Osteoblast (primary cell): ENCODE results near the gene PCSK5. TPM values are rescaled to one million over a fixed set of nuclear protein-coding genes. Genes with fewer than 3 reads are reported as not detected.

Experiments used
- DNase-seq: peaks from one replicate; pipeline ENCODE4 v3.0.0; 2011; ENCODE audit warnings: low spot score, mixed read lengths; ENCODE audit not compliant: insufficient read length; ENCODE audit errors: missing footprints
- H2AFZ ChIP-seq: 2 replicates; pipeline ENCODE4 v1.6.0; 2011; ENCODE audit warnings: mild to moderate bottlenecking, low read length
- H3K27ac ChIP-seq: 2 replicates; pipeline ENCODE4 v1.5.1; 2011; ENCODE audit warnings: mild to moderate bottlenecking, low read depth, low read length, moderate library complexity
- H3K27me3 ChIP-seq: 2 replicates; pipeline ENCODE4 v1.6.0; 2012; ENCODE audit warnings: mild to moderate bottlenecking, control low read depth, inconsistent platforms, low read length, moderate library complexity; ENCODE audit not compliant: insufficient read depth
- H3K36me3 ChIP-seq: 2 replicates; pipeline ENCODE4 v1.5.1; 2011; ENCODE audit warnings: mild to moderate bottlenecking, low read length, control low read depth, moderate library complexity; ENCODE audit not compliant: insufficient read depth
- H3K4me1 ChIP-seq: 2 replicates; pipeline ENCODE4 v1.5.1; 2011; ENCODE audit warnings: mild to moderate bottlenecking, low read length, control low read depth, moderate library complexity; ENCODE audit not compliant: insufficient read depth
- H3K4me2 ChIP-seq: 2 replicates; pipeline ENCODE4 v1.6.0; 2011; ENCODE audit warnings: mild to moderate bottlenecking, low read length; ENCODE audit not compliant: insufficient read depth
- H3K4me3 ChIP-seq: fragments of 200-600 bp; sonication (generic); 3 replicates; pipeline ENCODE4 v1.5.1; 2012; ENCODE audit warnings: mild to moderate bottlenecking, low read length, inconsistent platforms; ENCODE audit not compliant: insufficient read depth
- H3K79me2 ChIP-seq: 2 replicates; pipeline ENCODE4 v1.6.0; 2012; ENCODE audit warnings: mild to moderate bottlenecking, low read length, control low read depth, inconsistent platforms; ENCODE audit not compliant: insufficient read depth
- H3K9me3 ChIP-seq: 2 replicates; pipeline ENCODE4 v1.5.1; 2011; ENCODE audit warnings: low read depth, low read length, control low read depth
- H4K20me1 ChIP-seq: 2 replicates; pipeline ENCODE4 v1.6.0; 2012; ENCODE audit warnings: mild to moderate bottlenecking, low read length, control low read depth; ENCODE audit not compliant: insufficient read depth
- total RNA-seq: library from RNA; depleted of rRNA; stranded (reverse); fragments of >200 nt; gene quantifications from 2 replicates; pipeline ENCODE4 v1.2.3, GENCODE V29; 2012
- TF ChIP-seq, protein P1 (sequence below): IDR thresholded peaks from 2 replicates; pipeline ENCODE4 v1.5.1; 2011; ENCODE audit warnings: mild to moderate bottlenecking, low read depth, low read length, moderate library complexity; ENCODE audit errors: extremely low read depth

Gene PCSK5
- total RNA-seq, 1 donor: 14.5 TPM

DNA sequence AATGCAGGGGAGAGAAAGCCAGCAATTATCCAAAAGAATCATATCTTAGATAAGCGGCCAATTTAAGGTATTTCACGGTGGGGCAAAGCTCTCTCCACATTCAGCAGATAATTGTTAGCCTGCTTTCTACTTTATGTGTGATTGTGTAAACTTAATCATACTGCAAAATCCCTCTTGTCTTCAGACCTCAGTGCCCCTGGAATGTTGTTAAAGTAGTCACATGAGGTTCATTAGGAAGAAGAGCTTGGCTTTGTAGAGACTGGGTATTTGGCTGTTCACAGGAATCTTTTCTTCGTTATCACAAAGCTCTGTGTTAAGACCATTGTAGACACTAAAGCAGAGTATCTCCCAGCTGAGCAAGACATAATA, 376.8 kb downstream of the PCSK5 start:
- no peaks in the 10 kb centered on the region for H3K4me1 ChIP-seq
- no peak overlapping the region for H2AFZ ChIP-seq
- no peak for DNase-seq
- no peak overlapping the region for H3K4me3 ChIP-seq
- no peaks in the 10 kb centered on the region for H3K9me3 ChIP-seq
- TF ChIP-seq, protein P1, sequence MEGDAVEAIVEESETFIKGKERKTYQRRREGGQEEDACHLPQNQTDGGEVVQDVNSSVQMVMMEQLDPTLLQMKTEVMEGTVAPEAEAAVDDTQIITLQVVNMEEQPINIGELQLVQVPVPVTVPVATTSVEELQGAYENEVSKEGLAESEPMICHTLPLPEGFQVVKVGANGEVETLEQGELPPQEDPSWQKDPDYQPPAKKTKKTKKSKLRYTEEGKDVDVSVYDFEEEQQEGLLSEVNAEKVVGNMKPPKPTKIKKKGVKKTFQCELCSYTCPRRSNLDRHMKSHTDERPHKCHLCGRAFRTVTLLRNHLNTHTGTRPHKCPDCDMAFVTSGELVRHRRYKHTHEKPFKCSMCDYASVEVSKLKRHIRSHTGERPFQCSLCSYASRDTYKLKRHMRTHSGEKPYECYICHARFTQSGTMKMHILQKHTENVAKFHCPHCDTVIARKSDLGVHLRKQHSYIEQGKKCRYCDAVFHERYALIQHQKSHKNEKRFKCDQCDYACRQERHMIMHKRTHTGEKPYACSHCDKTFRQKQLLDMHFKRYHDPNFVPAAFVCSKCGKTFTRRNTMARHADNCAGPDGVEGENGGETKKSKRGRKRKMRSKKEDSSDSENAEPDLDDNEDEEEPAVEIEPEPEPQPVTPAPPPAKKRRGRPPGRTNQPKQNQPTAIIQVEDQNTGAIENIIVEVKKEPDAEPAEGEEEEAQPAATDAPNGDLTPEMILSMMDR: no peak
- no peaks in the 10 kb centered on the region for H4K20me1 ChIP-seq
- H3K27ac ChIP-seq: no peak overlapping the region
- no peaks in the 10 kb centered on the region for H3K36me3 ChIP-seq
- no peak overlapping the region for H3K4me2 ChIP-seq
- H3K79me2 ChIP-seq: no peaks in the 10 kb centered on the region
- no peaks in the 10 kb centered on the region for H3K27me3 ChIP-seq

DNA sequence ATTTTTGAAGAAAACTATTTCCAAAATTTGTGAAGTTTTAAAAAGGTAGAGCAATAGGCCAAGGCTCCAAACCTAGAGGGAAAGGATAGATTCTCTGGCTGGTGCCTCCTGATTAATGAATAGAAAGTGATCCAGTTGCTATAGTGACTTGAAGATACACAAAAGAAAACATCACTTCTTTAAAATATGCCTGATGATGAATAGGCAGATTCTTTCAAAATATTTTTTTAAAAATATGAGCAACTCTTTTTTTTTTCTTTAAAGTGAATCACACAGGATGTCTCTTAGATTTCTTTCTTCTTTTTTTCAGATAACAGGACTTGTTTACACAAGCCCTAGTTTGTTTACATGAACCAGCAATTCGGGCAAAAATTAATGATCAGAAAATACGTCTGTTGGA, 379.3 kb downstream of the PCSK5 start:
- Histone ChIP-seq H3K4me1 (no peaks in the 10 kb centered on the region), H3K9me3 (no peaks in the 10 kb centered on the region), H4K20me1 (no peaks in the 10 kb centered on the region), H3K79me2 (no peaks in the 10 kb centered on the region), H3K36me3 (no peaks in the 10 kb centered on the region), H3K4me3 (no peak overlapping the region), H2AFZ (no peak overlapping the region), H3K4me2 (no peak overlapping the region), H3K27ac (no peak overlapping the region), H3K27me3 (no peaks in the 10 kb centered on the region)
- DNase-seq: no peak
- TF ChIP-seq, protein P1: no peak

DNA sequence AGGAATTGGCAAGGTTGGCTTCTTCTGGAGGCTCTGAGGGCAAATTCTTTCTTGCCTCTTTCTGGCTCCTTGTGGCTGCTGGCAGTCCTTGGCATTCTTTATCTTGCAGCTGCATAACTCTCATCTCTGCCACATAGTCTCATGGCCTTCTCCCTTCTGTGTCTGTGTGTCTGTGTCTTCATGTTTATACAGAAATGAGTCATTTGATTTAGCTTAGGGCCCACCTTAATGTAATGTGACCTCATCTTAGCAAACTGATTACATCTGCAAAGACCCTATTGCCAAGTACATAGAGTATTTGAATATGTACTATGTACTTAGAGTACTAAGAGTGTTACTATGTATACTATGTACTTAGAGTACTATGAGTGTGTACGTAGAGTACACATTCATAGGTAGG, 381.3 kb downstream of the PCSK5 start:
- Histone ChIP-seq H2AFZ (no peak overlapping the region), H3K27ac (no peak overlapping the region), H3K4me2 (no peak overlapping the region), H3K4me3 (no peak overlapping the region), H3K36me3 (no peaks in the 10 kb centered on the region), H3K79me2 (no peaks in the 10 kb centered on the region), H3K27me3 (no peaks in the 10 kb centered on the region), H3K4me1 (no peaks in the 10 kb centered on the region), H3K9me3 (no peaks in the 10 kb centered on the region), H4K20me1 (no peaks in the 10 kb centered on the region)
- TF ChIP-seq, protein P1: no peak
- no peak for DNase-seq

DNA sequence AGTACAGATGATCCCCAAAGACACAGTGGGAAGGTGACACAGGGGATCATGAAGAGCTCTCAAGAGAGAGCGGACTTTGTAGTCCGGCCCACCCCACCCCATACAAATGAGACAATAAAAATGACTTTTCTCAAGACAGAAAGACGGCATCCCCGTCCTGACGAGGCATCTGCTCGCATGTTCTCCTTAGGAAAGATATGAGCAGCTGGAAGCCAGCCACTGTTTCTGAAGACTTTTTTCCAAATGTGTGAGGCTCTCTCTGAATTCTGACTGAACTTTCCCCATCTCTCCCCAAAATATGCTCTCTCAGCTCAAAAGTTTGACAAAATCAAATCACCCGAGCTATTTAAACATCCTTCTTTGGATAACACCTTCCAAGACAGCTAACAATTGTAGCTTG, 398.6 kb downstream of the PCSK5 start:
- Histone ChIP-seq H4K20me1 (no peaks in the 10 kb centered on the region), H3K9me3 (no peaks in the 10 kb centered on the region), H2AFZ (no peak overlapping the region), H3K36me3 (no peaks in the 10 kb centered on the region), H3K4me2 (no peak overlapping the region), H3K79me2 (no peaks in the 10 kb centered on the region), H3K4me3 (no peak overlapping the region), H3K27ac (no peak overlapping the region), H3K4me1 (no peaks in the 10 kb centered on the region), H3K27me3 (no peaks in the 10 kb centered on the region)
- no peak for DNase-seq
- TF ChIP-seq, protein P1: no peak
